ENCODE results near the gene ATP6V0D1.
"Not testable (repeated sequence)": the region's sequence is repeated elsewhere in the genome, so short reads cannot be mapped to it uniquely, and the experiment has no call there.

Gene ATP6V0D1
- 39.2 to 54.6 (median 46.7) reads per million in 4 donors for total RNA-seq

DNA sequence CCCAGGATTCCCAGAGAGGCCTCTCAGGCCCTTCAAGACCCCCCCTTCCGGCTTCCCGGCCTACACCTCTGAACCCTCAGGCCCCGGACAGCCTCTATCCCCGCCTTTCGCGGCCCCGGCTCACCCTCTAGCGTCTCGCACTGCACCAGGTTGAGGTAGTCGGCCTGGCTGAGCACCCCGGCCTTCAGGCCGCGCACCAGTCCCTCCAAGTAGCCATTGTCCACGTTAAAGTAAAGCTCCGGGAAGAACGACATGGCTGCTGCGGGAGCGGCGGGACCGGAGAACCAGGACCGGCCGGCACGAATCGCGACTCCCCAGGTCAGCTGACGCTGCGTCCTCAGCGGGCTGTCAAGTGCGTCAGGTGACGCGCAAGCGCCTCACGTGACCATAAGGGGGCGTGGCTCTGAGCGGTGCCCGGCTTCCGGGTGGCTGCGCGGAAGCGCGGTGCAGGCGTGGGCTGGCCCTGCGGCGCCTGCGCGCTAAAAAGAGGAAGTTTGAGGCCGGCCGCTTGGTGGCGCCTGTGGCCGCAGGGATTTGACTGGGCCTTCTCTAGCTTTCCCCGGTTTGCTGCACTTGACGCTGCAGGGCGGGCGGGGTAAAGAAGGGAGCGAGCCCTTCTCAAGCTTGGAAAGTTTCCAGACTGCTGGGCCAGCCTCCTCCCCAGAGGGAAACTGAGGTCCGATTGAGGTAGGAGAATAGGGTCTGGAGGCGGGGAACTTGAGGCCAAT is at the start of gene ATP6V0D1:
Gene ATP6V0D1, minus strand, starts transcription at position 325 of the 728 bp plus-strand sequence. Its CDS starts 71 bp downstream, at position 254.
- DNase-seq = peak; percentile 97 to 99 (median 98)

DNA sequence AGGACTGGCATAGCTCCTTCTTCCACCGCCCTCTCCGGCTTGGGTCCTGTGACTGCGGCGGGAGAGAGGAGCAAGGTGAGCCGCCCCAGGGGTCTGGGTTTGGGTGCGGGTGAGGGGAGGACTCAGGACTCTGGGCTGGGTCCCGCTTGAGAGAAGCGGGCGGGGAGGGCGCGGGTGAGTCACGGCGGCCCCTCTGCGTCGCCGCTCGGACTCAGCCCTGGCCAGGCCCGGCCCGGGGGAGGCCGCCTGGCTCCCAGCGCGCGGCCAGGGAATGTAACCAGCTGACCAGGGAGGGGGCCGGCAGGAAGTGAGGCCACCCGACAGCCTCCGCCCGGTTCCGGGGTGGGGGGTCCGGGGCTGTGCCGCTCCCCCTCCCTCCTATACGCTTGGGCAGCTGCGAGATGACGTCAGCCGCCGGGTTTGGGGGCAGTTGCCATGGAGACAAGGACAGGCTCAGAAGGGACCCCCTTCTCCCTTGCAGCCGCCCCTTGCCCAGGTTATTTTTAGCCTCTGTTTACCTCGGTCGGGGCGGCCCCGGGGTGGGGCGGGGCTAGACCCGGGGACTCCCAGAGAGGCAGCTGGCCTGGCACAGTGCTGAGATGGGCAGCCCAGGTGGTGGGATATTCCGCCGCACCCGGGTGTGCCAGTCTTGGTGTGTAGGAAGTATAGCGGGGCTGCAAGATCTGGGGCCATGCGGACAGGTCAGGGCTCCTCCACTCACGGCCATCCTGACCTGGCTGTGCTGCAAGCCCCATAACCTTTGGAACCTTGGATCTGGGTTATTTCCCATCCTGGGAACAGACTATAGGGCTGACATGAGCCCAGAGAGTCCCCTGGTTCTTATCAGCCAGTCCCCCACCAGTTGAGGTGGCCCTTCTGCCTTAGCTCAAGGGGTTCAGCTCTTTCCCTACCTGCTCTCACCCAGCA is 49.3 kb upstream of the ATP6V0D1 start:
- DNase-seq = no peak

DNA sequence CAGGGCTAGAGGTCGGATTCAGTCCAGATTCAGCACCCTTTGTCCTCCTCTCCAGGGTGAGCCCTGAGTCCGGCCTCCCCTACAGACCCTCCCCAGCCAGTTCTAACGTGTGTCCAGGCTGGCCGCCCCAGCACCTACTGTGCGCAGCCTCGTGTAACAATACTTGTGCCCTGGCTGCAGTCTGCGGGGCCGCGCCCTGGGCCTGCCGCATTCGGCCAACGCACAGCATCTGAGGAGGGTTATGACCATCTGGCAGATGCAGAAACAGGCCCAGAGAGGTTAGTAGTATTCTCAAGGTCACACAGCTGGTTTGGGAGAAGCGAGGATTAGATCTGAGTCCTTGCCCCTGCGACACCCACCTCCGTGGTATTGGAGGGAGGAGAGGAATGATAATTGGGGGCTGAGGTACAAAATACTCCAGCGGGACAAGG is 48.6 kb upstream of the ATP6V0D1 start:
- no peak for DNase-seq

DNA sequence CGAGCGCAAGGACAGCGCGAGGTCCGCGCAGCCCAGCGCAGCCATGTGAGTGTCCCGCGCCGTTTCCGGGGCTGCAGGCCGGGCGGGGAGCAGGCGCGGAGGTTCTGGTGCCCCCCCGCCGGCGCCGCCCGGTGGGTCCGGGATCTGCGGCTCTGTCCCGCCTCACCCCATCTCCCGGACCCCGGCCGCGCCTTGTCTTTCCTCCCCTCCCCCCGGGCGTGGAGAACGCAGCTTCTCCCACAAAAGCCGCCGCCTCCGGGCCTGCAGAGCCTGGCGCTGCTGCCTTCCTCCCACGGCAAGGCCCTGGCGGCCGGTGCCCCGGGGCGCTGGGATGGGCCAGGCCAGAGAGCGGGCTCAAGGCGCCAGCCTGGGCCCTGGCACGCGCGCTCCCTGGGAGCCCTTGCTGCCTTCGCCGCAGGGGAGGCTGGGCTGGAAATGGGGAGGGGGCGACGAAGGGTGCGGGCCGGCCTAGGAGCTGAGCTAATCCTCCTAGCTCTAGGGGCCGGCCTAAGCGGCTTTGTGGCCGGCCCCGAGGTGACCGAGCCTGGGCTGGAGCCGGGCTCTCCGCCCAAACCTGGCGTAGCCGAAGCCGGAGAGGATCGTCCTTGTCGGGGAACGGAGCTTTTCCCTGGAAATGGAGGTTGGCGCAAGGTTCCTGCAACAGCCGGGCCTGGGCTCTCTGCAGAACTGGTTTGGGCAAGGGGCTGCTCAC is 48.1 kb upstream of the ATP6V0D1 start:
- peak in 1 of 5 donors; percentile 20 for DNase-seq

DNA sequence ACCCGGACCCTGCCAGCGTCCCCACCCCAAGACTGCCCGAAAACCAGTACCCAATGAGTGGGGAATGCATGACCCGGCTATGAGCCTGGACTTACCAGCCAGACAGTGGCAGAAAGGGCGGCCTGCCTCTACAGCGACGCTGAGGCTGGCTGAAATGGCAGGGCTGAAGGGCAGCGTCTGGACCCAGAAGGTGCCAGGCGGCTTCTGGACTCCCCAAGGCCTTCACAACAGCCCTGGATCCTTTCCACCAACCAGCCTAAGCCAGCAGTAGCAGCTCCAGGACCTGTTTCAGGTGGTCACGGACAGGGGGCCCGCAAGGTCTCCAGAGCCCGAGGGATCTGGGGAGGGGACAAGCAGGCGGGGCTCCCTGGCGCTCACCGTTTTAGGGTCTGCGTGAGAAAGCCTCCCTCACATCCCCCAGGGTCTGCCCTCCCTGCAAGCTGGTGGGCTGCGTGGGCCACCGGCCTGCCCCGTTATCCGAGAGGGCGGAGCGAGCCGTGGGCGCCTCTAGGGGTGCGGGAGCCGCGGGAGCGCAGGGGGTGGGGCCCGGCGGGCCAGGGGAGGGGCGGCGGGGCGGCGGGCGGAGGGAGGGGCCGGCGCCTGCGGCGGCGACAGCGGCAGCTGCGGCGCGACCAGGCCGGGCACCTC is 47.4 kb upstream of the ATP6V0D1 start, which contains the start of gene RIPOR1:
Gene RIPOR1, plus strand, starts transcription at position 608 of the 648 bp plus-strand sequence. CDS start 9,618 bp downstream, outside the sequence.
- DNase-seq = peak in 3 of 5 donors; percentile 31 to 57 (median 43)

DNA sequence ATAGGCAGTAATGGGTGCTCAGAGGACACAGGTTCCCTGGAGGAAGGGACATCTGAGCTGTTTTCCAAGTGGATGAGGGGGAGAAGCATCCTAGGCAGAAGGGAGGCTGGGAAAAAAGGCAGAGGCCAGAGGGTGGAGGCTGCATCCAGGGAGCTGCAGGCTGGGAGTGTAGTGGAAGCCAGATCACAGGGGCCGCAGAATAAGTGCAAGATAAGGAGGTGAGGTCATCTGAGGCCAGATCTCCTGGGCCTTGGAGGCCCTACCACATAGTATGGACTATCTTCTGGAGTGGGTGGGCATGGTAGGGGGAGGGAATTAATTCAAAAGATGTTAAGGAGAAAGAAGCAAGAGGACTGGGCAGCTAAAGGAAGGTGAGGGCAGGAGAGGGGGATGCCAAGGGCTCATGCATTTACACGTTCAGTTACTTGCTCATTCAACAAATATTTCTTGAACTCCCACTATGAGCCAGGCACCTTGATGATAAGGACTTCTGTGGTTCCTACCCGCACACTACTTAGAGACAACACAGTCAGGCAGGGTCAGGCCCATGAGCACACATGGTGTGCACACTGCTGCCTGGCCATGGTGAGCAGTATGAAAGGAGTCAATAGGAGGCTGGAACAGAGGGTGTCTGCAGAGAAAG is 45.3 kb upstream of the ATP6V0D1 start:
- DNase-seq = no peak

DNA sequence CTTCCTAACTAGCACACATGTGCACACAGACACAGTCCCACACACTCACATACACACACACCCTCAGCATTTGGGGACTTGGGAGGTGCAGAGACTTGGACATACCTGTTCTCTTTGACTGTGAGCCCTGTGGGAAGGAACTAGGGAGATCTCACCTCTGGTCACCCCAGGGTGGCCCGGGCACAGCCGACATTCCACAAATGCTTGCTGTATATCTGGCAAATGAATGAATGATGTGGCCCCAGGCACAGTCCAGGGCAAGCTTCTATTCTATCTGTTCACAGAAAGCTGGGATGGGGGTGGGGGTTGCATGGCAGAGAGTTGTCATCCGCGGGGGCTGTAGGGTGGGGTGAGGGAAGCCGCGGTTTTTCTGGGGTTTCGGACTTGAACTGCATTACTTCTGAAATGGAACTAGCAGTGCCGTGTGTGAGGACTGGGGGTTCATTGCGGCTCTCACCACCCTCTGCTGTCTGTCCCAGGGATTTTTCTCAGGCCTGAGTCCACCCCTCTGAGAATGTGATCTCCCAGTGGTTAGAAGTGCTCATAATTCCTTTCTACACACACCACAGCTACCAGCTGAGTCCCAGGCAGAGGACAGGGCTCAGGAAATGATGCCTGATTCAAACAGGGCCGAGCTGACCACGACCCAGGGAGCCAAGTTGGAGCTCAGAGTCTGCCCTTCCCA is 44.4 kb upstream of the ATP6V0D1 start:
- no peak for DNase-seq

DNA sequence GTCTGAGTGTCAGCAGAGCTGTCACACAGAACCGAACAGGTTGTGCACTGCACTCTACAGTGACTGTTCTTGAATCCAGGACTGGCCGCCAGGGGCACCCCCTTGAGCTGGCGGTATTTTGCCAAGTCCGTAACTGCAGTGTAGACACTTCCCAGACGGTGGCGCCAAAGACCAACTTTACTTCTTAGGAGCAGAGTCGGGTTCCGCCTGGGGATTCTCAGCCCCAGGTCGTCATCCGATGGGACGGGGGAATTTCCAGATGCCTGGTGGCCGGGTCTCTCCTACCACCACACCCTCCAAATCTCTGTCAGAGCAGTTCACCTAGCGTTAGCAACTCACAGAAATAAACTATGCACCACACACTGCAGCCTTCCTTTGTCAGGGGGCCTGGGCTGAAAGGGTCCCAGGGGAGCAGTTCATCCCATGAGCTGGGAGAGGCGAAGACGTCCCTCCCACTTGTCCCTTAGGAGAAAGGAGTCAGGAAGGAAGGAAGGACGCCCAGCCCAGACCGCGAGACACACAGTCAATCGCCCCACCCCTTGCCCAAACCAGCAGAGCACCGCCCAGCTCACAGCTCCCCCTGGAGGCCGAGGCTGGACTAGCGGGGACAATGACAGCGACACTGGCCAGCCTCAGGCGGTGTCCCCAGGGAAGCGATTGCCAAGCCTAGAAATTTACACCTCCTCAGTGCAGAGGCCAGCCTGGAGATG is 40.3 kb upstream of the ATP6V0D1 start:
- DNase-seq = peak; percentile 90 to 99 (median 95)

DNA sequence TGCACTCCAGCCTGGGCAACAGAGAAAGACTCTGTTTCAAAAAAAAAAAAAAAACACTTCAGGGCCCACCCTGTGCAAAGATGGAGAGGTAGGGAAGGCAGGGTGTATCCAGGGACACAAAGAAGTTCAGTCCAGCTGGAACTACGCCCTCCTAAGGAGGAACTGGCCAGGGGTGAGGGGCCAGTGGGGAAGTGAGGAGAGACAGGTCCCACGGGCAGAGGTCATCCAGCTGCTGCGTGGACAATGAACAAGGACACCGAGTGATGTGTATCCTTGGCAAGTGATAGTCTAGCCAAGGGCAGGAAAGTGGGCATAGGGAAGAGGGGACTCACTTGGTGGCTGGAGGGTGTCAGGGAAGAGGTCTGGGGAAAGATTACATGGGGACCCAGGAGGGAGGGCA is 38.3 kb upstream of the ATP6V0D1 start:
- DNase-seq = no peak

DNA sequence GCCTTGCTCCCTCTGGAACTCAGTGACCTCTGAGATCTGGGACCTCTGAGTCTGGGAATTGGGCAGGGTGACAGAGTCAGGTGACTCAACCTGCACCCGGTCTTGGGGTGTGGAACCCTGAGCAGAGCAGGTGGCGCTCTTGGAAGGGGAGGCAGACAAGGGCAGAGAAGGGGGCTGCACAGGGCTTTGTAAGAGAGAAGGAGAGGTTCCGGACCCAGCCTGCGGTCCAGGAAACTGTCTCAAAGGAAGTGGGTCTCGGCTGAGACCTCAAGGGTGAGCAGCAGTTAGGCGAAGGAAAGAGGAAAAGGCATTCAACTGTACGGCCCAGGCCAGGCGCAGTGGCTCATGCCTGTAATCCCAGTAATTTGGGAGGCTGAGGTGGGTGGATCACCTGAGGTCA is 37.7 kb upstream of the ATP6V0D1 start:
- DNase-seq = no peak

DNA sequence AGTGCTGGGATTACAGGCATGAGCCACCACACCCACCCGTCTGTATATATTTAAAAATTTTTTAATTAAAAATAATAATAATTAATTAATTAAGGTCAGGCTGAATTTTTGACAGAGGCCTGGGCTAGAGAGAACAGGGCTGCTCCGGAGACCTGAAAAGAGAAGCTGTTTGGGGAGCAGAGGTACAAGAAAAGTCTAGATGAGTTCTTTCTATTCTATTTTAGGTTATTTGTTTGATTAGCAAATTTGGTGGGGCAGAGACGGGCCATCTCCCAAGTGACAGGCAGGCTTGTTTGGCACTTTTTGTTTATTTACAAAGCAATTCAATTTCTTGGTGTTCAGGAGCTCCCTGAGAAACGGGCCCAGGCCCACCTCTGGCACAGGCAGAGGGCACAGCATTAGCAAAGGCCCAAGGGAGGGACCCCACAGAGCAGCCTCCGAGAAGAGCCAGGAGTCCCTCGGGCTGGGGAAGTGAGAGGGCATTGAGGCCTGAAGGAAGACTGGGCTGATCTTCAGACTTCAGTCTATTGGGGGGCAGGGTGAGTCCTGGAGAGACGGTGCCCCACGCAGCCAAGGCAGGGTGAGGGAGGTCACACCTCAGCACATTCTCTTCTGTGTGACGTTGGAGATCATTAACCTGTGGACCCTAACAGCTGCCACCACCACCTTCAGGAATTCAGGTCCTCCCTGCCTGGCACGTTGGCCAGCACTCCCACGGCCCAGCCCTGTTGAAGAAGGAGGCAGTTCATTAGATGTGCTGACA is 36.9 kb upstream of the ATP6V0D1 start:
- DNase-seq = no peak

DNA sequence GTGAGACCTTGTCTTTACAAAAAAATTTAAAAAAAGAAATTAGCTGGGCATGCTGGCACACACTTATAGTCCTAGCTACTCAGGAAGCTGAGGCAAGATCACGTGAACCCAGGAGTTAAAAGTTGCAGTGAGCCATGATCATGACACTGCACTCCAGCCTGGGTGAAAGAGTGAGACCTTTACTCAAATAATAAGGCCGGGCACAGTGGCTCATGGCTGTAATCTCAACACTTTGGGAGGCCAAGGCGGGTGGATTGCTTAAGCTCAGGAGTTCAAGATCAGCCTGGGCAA is 36.1 kb upstream of the ATP6V0D1 start:
- DNase-seq = no peak

DNA sequence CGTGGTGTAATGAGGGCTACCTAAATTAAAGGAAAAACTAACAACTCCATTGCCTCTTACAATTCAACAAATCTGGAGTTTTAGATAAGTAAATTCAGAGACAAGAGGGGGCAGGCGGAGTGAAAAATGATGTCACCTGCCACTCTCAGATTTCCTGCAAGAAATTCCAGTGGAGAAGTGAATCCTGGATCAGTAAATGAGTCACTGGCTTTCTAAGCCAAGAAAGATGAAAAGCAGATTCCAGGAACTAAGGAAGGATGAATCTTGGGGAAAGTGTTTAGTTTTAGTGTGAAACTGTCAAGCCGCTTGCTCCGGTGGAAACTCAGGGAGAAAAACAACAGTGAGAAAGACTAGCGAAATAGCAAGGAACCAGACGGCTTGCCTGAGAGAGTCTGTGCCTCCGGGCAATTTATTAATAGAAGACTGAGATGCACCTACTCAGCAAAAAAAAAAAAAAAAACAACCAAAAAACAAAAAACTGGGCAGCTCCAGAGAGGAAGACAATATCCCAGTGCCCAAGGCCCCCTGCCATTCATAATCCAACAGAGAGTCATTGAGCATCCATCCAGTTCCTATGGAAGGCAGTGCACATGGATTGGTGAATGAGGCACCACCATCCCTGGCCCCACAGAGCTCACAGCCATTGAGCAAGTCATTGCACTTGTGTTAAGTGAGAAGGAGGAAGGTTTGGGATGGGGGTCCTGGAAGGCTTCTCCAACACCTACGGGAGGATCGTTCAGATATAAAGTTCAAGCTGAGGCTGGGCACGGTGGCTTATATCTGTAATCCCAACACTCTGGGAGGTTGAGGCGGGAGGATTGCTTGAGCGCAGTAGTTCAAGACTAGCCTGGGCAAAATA is 35.6 kb upstream of the ATP6V0D1 start:
- DNase-seq = no peak

DNA sequence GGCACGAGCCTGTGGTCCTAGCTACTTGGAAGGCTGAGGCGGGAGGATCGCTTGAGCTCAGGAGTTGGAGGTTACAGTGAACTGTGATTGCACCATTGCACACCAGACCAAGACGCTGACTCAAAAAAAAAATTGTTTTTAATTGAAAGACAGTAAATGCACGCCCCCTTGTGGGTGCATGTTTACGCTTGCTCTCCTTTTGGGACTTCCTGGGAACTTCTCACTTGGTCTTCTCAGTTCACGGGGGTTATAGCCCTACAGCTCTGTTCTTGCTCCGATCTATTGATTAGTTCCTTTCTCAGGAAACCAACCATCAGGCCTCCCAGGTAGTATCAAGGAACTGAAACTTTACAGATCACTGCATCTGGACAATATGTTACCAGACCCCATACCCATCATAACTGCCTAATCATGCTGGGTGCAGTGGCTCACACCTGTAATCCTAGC is 33.4 kb upstream of the ATP6V0D1 start:
- peak; percentile 45 to 86 (median 68) for DNase-seq

DNA sequence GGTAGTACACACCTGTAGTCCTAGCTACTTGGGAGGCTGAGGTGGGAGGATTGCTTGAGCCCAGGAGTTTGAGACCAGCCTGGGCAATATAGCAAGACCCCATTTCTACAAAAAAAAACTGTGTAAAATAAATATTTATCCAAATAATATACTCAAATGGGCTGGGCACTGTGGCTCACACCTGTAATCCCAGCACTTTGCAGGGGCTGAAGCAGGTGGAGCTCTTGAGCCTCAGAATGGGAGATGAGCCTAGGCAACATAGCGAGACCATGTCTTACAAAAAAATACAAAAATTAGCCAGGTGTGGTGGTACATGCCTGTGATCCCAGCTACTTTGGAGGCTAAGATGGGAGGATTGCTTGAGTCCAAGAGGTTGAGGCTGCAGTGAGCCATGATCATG is 32.9 kb upstream of the ATP6V0D1 start:
- not testable (repeated sequence) for DNase-seq

DNA sequence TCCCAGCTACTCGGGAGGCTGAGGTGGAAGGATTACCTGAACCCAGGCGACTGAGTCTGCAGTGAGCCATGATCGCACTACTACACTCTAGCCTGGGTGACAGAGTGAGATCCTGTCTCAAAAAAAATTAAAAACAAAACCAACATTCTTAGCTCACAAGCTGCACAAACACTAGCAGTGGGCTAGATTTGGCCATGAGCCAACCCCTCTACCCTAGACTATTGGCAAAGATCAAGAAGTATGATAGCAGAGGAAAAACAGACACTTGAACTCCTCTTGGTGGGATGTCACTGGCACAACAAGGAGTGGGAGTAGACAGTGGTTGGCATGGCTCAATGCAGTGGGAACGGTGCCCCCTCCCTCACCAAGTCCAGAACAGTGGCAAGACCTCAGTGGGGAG is 28.1 kb upstream of the ATP6V0D1 start:
- no peak for DNase-seq

DNA sequence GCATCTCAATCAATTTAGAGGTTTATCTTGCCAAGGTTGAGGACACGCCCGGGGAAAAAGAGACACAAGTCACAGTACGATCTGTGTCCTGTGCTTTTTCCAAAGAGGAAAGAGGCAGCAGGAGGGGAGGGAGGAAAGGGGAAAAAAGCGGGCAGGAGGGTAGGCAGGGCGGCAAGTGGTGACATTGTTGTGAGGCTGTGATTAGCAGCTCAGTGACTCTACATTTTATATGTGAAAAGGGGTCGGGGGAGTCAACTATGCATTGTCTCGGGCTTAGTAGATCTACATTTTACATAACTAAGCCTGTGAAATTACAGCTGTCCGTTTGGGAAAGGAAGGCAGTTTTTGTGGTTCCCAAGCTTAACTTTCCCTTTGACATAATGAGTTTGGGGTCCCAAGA is 25.5 kb upstream of the ATP6V0D1 start:
- no peak for DNase-seq
